Measurements from ENCODE around the gene AADACL4.

AADACL4 gene

GRCh38 chr1:12630946-12631530 is 12.8 kb upstream of the AADACL4 start:
- TF ChIP-seq CTCF (IDR thresholded peaks at IDR 0.05; ENCODE audit: extremely low read depth, missing control alignments) = no peak
- no peak for DNase-seq (ENCODE audit: low spot score)

GRCh38 chr1:12631571-12631970 is 12.3 kb upstream of the AADACL4 start:
- DNase-seq (ENCODE audit: low spot score) = no peak

GRCh38 chr1:12634156-12634555 is 9.7 kb upstream of the AADACL4 start:
- no peak for TF ChIP-seq CTCF (IDR thresholded peaks at IDR 0.05; ENCODE audit: extremely low read depth, missing control alignments)
- DNase-seq (ENCODE audit: low spot score) = no peak

More at GRCh38 chr1:12631571-12631970, 12.3 kb upstream of the AADACL4 start:
- no peak for TF ChIP-seq CTCF (IDR thresholded peaks at IDR 0.05; ENCODE audit: extremely low read depth, missing control alignments)

GRCh38 chr1:12634696-12635202 is 9.1 kb upstream of the AADACL4 start:
- DNase-seq (ENCODE audit: low spot score) = no peak
- TF ChIP-seq CTCF (IDR thresholded peaks at IDR 0.05; ENCODE audit: extremely low read depth, missing control alignments) = no peak

GRCh38 chr1:12636098-12636950 is 7.6 kb upstream of the AADACL4 start:
- DNase-seq (ENCODE audit: low spot score) = no peak
- TF ChIP-seq CTCF (IDR thresholded peaks at IDR 0.05; ENCODE audit: extremely low read depth, missing control alignments) = no peak

GRCh38 chr1:12637693-12638092 is 6.2 kb upstream of the AADACL4 start:
- no peak for DNase-seq (ENCODE audit: low spot score)
- no peak for TF ChIP-seq CTCF (IDR thresholded peaks at IDR 0.05; ENCODE audit: extremely low read depth, missing control alignments)

Data from GM20000 (cell line).